Stimulated activated CD8-positive, alpha-beta memory T cell treated with anti-CD3 and anti-CD28 coated beads, Interleukin-4, amount 100 ng/mL, for 4 hours (primary cell): ENCODE measurements around the gene POU6F2.
"Not testable (repeated sequence)": the region's sequence is repeated elsewhere in the genome, so short reads cannot be mapped to it uniquely, and the experiment has no call there.

Experiments
- DNase-seq, 2 donors: peaks; one replicate each; pipeline ENCODE4 v3.0.0-alpha.2; 2020; ENCODE audit warnings: low read depth in 2 of 2, low spot score in 1 of 2

Gene POU6F2

DNA sequence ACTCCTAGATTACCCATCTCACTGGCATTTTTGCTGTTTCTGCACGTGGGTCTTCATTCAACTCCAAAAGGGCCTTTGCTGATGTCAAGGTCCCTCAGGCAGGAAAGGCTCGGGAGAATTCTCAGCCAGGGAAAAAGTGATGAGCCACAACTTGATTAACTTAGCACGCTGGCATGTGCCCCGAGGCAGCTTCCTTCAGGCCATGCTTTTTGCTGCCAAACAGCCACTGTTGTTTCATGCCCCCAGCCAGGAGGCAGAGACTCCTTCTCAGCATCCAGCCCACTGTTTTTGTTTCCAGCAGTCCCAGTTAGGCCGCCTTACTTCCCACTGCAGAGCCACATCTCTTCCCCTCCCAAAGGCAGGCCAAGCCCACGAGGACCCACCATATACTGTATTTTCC is 322.0 kb downstream of the POU6F2 start:
- no peak for DNase-seq

DNA sequence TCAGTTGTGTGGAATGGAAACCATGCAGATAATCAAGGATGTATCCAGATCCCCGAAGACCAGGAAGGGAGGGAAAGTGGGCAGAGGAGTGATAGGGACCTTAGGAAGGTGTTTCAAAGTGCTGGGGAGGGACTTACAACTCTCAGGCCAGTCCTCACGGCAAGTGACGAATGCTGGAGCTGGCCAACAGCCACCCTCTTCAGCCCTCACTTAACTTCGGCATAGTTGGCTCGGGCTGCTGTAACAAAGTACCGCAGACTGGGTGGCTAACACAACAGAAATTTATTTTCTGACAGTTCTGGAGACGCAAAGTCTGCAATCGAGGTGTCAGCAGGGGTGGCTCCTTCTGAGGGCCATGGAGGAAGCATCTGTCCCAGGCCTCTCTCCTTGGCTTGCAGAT is 322.6 kb downstream of the POU6F2 start:
- no peak for DNase-seq

DNA sequence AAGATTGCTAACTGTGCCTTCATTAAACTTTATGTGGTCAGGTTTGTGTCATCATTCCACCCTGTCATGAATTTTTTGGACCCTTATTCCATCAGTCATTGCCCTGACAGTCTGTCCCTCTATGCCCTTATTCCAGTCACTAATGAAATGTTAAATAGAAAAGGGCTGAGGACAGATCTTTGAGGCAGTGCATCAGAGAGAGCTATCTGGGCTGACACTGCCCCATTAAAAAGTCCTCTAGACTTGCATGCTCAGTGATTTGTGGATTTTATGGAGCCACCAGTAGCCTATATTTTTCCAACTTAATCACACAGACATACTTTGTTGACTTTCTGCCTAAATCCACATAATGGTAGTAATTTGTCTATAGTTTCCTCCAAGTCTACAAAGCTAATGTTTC is 323.8 kb downstream of the POU6F2 start:
- DNase-seq = no peak

DNA sequence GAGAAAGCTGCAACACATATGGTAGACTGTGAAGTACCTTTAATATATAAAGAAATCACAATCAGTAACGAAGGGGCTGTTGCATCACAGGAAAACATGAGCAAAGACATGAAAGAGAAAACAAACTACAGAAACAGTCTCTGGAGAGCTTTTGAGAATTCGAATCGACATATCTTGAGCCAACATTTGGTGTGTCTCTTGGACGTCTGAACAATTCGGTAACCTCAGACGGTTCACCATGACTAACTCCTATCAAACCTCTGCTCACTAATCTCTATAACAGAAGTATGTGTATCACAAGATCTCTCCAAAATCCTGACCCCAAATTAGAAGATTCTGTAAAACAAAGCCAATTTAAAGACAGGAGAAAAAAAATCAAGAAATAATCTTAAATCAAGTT is 326.5 kb downstream of the POU6F2 start:
- no peak for DNase-seq

DNA sequence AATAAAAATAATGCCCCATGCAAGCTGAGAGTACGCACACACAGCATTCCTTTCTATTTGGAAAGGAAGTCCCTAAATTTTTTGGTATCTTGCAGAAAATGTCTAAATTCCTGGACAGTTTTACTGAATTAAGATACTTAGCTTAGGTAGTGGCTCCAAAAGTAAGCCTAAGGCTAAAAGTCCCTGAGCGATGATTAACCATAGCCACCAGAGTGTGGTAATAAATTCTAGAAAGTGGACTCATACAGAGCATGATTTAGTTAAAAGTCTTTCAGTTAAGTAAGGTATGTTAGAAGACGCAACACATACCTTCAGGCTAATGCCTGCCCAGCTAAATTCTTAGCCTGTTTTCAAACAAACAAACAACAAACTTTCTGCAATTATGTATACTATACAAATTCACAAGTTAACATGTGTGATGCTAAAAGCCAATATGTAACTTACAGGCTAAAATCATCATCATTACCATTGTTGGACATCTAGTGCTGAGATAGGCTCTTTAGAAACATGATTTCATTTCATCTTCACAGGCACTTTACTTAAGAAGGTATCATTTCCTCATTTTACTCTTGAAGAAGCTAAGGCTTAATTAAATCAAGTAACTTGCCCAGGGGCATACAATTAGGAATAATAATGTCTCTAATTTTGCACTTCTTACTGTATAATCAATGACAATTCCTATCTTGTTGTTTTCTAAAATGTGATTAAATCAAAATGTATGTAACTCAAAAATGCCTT is 327.1 kb downstream of the POU6F2 start:
- no peak for DNase-seq

DNA sequence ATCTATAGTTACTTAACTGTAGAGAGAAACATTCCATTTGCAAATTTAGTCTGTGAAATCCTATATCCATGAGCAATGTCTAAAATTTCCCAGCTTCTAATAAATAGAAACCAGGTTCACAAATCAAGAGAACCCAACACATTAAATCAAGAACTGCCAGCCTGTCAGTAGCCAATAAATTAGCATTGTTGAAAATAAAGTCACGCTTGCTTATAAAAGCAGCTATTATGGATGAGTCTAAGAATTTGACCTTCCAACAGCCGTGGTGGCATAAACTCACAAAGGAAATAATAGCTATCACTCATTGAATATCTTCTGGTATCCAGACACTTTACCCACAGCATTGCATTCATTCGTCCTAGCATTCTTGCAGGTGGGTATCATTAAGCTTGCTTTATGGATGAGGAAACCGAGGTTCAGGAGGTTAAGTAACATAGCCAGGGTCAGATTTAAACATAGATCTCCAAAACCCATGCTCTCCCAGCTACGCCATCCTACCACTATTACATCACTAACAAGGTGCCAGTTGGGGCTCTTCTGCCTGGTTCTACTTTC is 328.4 kb downstream of the POU6F2 start:
- DNase-seq = no peak

DNA sequence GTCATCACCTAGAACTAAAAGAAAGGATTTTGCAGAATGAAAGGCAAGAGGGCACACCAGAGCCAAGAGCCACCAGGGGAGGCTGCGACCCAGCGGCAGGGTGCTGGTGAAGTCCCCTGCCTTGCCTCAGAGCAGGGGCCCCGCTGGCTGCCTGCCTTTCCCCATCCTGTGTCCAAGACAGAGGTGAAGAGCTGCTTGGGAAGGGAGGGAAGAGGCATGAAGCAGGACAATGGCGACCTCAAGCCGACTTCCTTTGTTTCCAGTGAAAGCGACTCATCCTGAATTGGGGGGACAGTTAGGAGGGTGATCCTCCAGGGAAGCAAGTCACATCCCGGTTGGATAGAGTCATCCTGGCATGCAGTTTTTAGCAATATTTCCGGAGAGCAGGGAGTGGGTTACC is 333.0 kb downstream of the POU6F2 start:
- DNase-seq = no peak

DNA sequence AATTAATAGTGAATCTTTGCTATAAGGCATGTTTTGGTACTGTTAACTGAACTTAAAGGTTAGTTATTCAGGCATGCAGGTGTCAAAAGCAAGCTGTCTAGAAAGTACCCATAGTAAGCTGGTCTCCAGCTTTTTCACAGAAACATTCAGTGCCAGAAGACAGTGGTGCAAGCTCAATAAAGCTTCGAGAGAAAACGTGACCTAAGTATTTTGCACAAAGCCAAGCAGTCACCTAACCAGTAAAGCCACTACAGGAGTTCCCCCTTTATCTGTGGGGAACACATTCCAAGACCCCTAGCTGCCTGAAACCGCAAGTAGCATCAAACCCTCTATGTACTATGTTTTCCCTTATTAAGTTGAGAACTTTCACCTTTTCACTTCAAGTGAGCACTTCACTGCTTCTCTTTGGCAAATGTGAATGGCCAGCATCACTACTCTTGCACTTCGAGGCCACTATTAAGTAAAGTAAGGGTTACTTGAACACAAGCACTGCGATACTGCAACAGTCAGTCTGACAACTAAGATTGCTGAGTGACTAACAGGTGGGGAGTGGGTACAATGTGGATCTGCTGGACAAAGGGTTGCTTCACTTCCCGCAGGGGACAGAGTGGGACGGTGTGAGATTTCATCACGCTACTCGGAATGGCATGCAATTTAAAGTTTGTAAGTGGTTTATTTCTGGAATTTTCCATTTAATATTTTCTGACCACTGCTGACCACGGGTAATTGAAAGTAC is 334.7 kb downstream of the POU6F2 start:
- no peak for DNase-seq

DNA sequence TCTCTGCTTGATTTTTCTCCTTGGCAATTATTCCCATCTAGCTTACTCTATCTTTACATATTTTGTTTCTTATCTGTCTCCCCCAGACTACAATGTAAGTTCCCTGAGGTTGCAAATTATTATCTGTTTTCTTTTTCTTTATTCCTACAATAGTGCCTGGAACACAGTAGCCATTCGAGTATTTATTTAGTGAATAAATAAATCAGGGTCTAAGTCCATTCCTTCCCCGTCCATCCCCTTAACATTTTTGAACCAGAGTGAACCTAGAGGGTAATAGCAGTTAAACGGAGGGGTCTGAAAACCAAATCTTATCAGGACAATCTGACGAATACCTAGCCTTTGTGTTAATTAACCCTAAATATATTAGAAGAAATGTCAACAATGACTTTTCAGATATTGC is 335.7 kb downstream of the POU6F2 start:
- DNase-seq = no peak

DNA sequence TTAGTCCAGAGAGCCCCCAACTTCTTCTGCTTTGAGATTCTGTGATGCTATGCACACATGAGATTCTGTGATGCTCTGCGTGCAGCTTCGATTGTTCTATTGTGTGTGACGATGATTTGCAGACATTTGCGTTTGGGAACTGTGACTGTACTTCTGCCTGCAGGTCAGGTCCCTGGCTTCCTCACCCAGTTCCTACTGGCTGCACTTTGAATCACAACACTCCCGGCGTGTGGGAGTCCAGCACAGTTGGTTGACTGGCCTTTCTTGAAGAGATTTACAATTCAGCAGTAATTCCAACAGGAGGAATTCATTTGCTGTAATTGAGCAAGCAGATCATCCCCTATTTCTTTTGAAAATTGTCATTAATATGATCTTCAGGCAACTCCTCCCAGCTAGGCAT is 336.3 kb downstream of the POU6F2 start:
- DNase-seq = no peak

DNA sequence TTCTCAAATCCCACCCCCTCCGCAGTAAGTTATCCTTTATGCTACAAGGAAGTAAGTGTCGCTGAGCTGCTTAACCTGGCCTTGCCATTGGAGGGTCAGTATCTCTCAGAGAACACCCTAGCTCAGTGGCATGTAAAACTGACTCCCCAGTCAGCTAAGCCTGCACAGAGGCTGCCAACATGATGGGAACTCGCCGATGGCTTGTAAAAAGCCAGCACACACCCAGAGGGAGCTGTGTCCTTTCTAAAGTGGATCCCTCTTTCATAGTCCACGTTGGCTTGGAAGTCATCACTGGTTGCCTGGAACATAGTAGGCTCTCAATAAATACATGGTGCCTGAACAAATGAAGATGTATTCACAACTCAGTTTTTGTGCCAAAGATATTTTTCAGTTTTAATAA is 339.4 kb downstream of the POU6F2 start:
- DNase-seq = no peak

DNA sequence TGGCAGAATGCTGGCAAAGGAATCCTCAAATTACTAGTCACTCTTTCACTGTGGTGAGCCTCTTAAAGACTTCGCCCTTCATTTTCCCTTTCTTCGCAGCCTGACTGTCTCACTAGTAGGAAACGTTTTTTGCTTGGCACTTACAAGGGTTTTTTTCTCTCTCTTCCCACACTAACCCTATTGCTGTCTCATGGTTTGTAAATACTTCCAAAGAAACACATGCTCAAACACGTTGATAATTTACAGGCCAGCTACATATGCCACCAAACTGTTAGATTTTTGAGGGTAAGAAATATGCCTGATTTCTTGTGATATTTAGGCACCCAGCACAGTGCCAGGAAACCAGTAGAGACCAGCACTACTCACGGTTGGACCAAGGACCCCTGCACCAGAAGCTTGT is 340.2 kb downstream of the POU6F2 start:
- no peak for DNase-seq

DNA sequence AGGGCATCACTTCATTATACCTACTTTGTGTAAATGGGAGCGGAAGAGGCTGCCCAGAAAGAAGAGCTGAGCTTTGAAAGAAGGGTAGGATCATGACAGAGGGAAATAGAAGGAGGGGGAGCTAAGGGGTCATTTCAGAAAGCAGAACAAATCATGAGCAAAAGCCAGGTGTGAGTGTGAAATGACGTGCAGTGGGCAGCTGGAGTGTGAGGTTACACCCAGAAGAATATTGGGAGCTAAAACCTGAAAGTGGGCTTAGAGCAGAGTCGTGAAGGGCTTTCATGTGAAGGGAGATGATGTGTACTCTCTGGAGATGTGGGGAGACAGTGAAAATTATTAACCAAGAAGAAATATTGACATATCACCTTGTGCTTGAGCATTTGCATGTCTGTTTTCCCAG is 343.5 kb downstream of the POU6F2 start:
- DNase-seq = no peak

DNA sequence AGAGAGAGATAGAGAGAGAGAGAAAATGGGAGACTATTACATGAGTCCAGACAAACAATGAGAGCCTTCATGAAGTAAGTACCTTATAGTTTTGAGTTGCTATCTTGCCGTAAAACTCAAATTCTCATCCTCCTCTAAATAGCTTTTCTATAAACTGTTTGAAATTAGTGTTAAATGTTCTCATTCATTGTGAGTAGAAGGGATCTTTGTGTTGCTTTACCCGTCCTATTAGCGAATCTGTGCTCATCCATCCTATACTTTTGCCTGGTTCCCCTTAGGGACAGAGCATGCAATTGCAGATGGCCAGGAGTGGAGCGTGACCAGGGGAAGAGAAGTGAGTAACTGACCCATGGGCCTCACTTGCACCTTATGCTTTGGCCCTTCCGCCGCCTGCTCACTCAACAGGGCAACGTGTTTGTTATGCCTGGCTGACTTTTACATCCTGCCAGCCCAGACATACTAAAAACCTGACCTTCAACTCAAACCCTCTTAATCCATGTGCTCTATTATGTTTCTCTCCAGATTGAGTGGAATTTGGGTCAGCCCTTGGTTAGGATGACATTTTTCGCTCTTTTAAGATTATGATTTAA is 344.3 kb downstream of the POU6F2 start:
- DNase-seq = no peak

DNA sequence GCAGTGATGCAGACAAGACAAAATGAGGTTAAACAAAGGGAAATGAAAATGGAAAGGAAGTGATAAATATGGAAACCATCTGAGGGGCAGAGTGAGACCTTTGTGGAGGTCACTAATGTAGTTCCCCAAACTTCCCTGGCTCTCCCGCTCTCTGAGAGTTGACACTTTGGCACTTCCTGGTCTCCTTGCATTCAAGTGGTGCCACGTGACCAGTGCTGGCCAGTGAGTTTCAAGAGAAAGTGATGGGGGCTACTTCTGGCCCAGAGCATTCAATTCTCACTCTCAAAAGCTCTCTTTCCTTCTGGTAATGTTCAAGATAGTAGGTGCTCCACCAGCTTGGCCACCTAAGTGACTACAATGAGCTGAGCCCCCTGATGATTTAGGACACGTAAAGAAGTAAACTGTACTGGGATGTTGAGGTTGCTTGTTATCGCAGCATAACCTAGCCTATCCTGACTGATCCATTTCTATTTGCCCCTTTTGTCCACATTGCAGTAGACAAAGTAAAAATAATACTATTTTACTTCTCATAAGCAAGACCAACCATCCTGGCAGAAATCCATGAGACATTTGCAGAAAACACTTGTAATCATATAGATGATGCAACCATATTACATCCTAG is 346.5 kb downstream of the POU6F2 start:
- DNase-seq = no peak

DNA sequence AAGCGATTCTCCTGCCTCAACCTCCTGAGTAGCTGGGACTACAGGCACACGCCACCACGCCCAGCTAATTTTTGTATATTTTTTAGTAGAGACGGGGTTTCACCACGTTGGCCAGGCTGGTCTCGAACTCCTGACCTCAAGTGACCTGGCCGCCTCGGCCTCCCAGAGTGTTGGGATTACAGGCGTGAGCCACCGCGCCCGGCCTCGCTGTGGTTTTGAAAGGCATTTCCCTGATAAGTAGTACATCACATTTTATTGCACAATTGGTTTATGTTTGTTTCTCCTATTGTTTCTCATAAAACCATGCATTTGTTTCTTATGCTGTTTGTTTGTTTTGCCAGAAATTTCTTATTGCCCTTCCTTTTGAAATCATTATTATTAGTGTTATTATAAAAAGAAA is 353.9 kb downstream of the POU6F2 start:
- not testable (repeated sequence) for DNase-seq

DNA sequence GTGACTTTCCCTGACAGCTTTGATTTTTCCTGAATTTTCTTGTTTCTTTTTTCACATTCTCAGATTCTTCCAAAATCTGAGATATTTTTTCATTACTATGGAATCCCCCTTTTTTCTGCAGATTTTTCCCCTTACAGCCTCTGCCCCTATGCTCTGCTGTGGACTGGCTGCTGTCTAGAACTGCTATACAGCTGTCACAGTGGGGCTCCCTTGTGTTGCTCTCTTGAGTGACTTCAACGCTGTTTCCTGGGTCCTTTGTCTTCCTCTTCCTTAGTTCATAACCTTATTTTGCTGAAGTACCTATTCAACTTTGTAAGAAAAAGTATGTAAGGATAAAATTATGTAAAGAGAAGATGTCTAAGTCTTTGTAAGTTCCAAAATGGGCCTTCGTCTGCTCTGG is 354.4 kb downstream of the POU6F2 start:
- no peak for DNase-seq

DNA sequence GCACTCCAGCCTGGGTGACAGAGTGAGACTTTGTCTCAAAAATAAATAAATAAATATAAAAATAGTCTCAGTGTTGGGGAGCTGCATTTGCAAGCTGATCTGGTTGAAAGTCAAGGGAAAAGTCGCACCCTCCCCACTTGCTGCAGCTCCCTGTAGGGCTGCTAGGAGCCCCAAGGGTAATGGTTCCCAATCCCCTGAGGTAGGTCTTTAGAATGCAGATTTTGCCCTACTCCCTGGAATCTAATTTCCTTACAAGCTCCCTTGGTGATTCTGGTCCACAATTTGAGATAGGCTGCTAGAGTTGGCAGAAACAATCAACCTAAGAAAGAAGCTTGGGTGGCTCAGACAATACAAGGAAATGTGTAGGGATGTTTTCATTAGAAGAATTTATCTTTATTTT is 356.0 kb downstream of the POU6F2 start:
- no peak for DNase-seq

DNA sequence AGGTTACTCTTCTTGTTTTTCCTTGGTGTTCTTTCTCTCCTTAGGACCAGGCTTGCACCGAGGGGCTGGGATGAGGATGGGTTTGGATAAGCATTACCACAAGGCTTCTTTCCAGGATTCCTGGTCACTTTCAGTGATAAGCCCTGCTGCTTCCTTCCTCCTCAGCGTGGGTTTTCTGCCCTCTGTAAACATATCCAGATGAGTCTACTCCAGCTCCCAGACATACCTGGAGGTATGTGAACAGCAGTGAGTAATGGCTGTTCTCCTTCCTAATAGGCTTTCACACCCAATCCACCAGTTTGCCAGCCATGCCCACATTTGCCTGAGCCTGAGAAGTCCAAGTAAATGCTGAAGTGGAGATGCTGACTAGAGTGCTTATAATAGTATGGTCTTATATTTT is 358.7 kb downstream of the POU6F2 start:
- no peak for DNase-seq

DNA sequence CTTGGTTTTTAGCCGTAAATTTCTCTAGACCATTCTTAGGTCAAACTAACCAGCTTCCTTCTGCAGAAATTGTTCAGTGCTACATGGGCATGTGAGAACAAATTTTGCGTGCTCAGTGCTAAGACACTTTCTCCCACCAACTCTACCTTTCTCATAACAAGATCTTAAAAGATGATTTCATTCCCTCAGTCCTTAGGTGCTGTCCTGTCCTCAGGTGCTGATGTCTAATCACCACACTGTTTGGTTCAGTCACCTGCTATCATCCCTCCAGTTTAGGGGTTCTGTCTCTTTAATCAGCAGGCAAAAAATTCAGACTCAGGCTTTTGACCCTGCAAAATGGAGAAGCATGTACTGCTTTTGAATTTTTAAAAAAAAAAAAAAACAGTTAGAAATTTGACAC is 361.0 kb downstream of the POU6F2 start:
- no peak for DNase-seq

DNA sequence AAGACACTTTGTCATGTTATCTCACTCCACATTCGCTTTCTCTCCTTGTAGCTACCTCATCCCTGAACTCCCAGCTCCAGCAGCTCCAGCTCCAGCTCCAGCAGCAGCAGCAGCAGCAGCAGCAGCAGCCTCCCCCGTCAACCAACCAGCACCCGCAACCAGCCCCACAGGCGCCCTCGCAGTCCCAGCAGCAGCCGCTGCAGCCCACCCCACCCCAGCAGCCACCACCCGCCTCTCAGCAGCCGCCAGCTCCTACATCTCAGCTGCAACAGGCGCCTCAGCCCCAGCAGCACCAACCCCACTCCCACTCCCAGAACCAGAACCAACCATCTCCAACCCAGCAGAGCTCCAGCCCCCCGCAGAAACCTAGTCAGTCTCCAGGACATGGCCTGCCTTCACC is 361.9 kb downstream of the POU6F2 start:
- DNase-seq = no peak

DNA sequence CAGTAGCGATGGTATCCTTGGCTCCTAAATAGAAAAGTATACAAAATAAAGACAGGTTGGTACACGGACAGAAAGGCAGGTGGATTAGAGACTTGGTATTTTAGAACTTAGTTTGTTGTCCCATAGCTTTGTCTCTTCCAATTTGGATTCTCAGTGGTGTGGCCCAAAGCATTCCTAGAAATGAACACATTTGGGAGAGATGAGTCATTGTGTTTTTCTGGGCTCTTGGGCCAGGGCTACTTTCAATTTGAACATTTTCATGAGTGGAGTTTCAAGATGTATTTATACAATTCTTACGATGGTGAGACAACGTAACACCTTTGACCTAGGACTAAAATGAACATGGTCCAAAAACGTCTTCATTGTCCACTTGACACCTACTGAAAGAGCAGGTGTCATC is 363.4 kb downstream of the POU6F2 start:
- DNase-seq = no peak
